ENCODE measurements around the gene TBL1XR1.

- no peak for TF ChIP-seq GATA2 (IDR thresholded peaks at IDR 0.05; ENCODE audit: low read depth, low read length)
- no peak for TF ChIP-seq GATA3 (IDR thresholded peaks at IDR 0.05; ENCODE audit: low read depth, low read length)
These were observed 52.4 kb downstream of the TBL1XR1 start for GRCh38 chr3:177144922-177145321.

All from SH-SY5Y (cell line).